SK-N-SH treated with all-trans-retinoic acid at 6 μM for 48 hours (cell line): Measurements from ENCODE around the gene MYO16.

Experiments
- ARNTL ChIP-seq: fragments of 450-650 bp; formaldehyde crosslinking; IDR thresholded peaks from 2 replicates; pipeline ENCODE4 v1.5.0; 2020; ENCODE audit warnings: low read depth, mild to moderate bottlenecking, moderate library complexity, borderline replicate concordance
- CSDC2 ChIP-seq: fragments of 250-450 bp; sonication (Bioruptor Pico); IDR thresholded peaks from 2 replicates; pipeline ENCODE4 v1.5.0; 2020; ENCODE audit warnings: mild to moderate bottlenecking, moderate library complexity
- ESRRG ChIP-seq: fragments of 250-450 bp; sonication (Bioruptor Pico); IDR thresholded peaks from 2 replicates; pipeline ENCODE4 v1.6.1; 2021; ENCODE audit warnings: mild to moderate bottlenecking
- RARB ChIP-seq: fragments of 250-450 bp; sonication (Bioruptor Pico); IDR thresholded peaks from 2 replicates; pipeline ENCODE4 v1.8.0; 2021; ENCODE audit warnings: mild to moderate bottlenecking, moderate library complexity
- TCF4 ChIP-seq: fragments of 250-450 bp; sonication (Bioruptor Pico); IDR thresholded peaks from 2 replicates; pipeline ENCODE4 v1.8.0; 2021; ENCODE audit warnings: mild to moderate bottlenecking, moderate library complexity, borderline replicate concordance
- ZFP3 ChIP-seq: fragments of 250-450 bp; sonication (Bioruptor Pico); IDR thresholded peaks from 2 replicates; pipeline ENCODE4 v1.5.0; 2020; ENCODE audit warnings: mild to moderate bottlenecking, moderate library complexity
- ZFP30 ChIP-seq: fragments of 450-650 bp; formaldehyde crosslinking; IDR thresholded peaks from 2 replicates; pipeline ENCODE4 v1.5.0; 2022; ENCODE audit warnings: mild to moderate bottlenecking, moderate library complexity
- TF ChIP-seq, protein P1 (sequence below): fragments of 250-450 bp; sonication (Bioruptor Pico); IDR thresholded peaks from 2 replicates; pipeline ENCODE4 v1.8.0; 2021; ENCODE audit warnings: low read depth, mild to moderate bottlenecking, moderate library complexity, borderline replicate concordance
- TF ChIP-seq, protein P2 (sequence below): fragments of 250-450 bp; sonication (Bioruptor Pico); IDR thresholded peaks from 2 replicates; pipeline ENCODE4 v1.8.0; 2020; ENCODE audit warnings: mild to moderate bottlenecking, moderate library complexity, borderline replicate concordance
- TF ChIP-seq, protein P3 (sequence below): fragments of 250-450 bp; sonication (Bioruptor Pico); IDR thresholded peaks from 2 replicates; pipeline ENCODE4 v1.5.0; 2020; ENCODE audit warnings: mild to moderate bottlenecking, moderate library complexity

DNA sequence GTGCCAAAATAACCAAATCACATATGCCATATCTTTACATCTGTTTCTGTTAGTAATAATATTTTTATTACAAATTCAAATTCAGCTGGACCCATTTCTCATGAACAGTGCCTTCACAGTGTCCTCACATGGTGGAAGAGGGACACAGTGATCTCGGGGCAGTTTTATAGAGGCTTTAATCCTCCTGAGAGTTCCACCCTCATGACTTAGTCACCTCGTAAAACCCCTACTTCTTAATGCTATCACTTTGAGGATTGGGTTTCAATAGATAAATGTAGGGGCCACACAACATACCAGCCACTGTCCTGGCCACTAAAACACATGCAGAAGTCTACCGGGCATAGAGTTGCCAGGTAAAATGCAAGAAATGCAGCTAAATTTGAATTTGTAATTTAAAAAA, 201.5 kb downstream of the MYO16 start:
- no peak for TF ChIP-seq ZFP3
- TF ChIP-seq, protein P1, sequence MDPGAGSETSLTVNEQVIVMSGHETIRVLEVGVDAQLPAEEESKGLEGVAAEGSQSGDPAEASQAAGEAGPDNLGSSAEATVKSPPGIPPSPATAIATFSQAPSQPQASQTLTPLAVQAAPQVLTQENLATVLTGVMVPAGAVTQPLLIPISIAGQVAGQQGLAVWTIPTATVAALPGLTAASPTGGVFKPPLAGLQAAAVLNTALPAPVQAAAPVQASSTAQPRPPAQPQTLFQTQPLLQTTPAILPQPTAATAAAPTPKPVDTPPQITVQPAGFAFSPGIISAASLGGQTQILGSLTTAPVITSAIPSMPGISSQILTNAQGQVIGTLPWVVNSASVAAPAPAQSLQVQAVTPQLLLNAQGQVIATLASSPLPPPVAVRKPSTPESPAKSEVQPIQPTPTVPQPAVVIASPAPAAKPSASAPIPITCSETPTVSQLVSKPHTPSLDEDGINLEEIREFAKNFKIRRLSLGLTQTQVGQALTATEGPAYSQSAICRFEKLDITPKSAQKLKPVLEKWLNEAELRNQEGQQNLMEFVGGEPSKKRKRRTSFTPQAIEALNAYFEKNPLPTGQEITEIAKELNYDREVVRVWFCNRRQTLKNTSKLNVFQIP (CRISPR knock-in tag) = no peak
- no peak for TF ChIP-seq TCF4
- no peak for TF ChIP-seq ZFP30 (CRISPR knock-in tag)
- no peak for TF ChIP-seq ARNTL (CRISPR knock-in tag)
- no peak for TF ChIP-seq ESRRG
- TF ChIP-seq, protein P2, sequence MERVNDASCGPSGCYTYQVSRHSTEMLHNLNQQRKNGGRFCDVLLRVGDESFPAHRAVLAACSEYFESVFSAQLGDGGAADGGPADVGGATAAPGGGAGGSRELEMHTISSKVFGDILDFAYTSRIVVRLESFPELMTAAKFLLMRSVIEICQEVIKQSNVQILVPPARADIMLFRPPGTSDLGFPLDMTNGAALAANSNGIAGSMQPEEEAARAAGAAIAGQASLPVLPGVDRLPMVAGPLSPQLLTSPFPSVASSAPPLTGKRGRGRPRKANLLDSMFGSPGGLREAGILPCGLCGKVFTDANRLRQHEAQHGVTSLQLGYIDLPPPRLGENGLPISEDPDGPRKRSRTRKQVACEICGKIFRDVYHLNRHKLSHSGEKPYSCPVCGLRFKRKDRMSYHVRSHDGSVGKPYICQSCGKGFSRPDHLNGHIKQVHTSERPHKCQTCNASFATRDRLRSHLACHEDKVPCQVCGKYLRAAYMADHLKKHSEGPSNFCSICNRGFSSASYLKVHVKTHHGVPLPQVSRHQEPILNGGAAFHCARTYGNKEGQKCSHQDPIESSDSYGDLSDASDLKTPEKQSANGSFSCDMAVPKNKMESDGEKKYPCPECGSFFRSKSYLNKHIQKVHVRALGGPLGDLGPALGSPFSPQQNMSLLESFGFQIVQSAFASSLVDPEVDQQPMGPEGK (CRISPR knock-in tag) = no peak
- TF ChIP-seq CSDC2 = no peak
- TF ChIP-seq, protein P3, sequence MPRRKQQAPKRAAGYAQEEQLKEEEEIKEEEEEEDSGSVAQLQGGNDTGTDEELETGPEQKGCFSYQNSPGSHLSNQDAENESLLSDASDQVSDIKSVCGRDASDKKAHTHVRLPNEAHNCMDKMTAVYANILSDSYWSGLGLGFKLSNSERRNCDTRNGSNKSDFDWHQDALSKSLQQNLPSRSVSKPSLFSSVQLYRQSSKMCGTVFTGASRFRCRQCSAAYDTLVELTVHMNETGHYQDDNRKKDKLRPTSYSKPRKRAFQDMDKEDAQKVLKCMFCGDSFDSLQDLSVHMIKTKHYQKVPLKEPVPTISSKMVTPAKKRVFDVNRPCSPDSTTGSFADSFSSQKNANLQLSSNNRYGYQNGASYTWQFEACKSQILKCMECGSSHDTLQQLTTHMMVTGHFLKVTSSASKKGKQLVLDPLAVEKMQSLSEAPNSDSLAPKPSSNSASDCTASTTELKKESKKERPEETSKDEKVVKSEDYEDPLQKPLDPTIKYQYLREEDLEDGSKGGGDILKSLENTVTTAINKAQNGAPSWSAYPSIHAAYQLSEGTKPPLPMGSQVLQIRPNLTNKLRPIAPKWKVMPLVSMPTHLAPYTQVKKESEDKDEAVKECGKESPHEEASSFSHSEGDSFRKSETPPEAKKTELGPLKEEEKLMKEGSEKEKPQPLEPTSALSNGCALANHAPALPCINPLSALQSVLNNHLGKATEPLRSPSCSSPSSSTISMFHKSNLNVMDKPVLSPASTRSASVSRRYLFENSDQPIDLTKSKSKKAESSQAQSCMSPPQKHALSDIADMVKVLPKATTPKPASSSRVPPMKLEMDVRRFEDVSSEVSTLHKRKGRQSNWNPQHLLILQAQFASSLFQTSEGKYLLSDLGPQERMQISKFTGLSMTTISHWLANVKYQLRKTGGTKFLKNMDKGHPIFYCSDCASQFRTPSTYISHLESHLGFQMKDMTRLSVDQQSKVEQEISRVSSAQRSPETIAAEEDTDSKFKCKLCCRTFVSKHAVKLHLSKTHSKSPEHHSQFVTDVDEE = no peak
- no peak for TF ChIP-seq RARB
